GM19467 (cell line): Measurements from ENCODE around the gene ALKBH3.
A peak's percentile ranks its signal among the peaks of the same experiment; 100 is the strongest.

ENCODE experiments used
- ATAC-seq: cut with Tn5 transposase; IDR thresholded peaks from one replicate; pipeline ENCODE4 v1.9.1; 2021; ENCODE audit warnings: mild to moderate bottlenecking, moderate library complexity; ENCODE audit not compliant: unreplicated experiment

Gene ALKBH3

GRCh38 chr11:43880640-43881159 is at the start of gene ALKBH3:
Gene ALKBH3 (plus strand): TSS chr11:43880831. CDS start chr11:43882653, 1,822 bp downstream.
- peak; percentile 99 for ATAC-seq

- ATAC-seq: no peak
Observed at GRCh38 chr11:43830928-43831440, 49.6 kb upstream of the ALKBH3 start.

- no peak for ATAC-seq
Observed at GRCh38 chr11:43832536-43832935, 48.1 kb upstream of the ALKBH3 start.

GRCh38 chr11:43833657-43834073 is 47.0 kb upstream of the ALKBH3 start:
- ATAC-seq: no peak

GRCh38 chr11:43834286-43834685 is 46.3 kb upstream of the ALKBH3 start:
- ATAC-seq: no peak

GRCh38 chr11:43835104-43835503 is 45.5 kb upstream of the ALKBH3 start:
- no peak for ATAC-seq

- ATAC-seq: no peak
Observed at GRCh38 chr11:43837879-43838278, 42.8 kb upstream of the ALKBH3 start.

GRCh38 chr11:43842021-43842420 is 38.6 kb upstream of the ALKBH3 start:
- ATAC-seq: no peak

GRCh38 chr11:43845816-43846215 is 34.8 kb upstream of the ALKBH3 start:
- ATAC-seq: no peak

- peak; percentile 86 for ATAC-seq
Observed at GRCh38 chr11:43852057-43852636, 28.5 kb upstream of the ALKBH3 start.

- no peak for ATAC-seq
Observed at GRCh38 chr11:43853781-43854180, 26.9 kb upstream of the ALKBH3 start.

GRCh38 chr11:43856993-43857392 is 23.6 kb upstream of the ALKBH3 start:
- no peak for ATAC-seq

GRCh38 chr11:43861141-43861540 is 19.5 kb upstream of the ALKBH3 start:
- ATAC-seq: no peak

GRCh38 chr11:43866520-43866919 is 14.1 kb upstream of the ALKBH3 start:
- ATAC-seq: no peak

- no peak for ATAC-seq
Observed at GRCh38 chr11:43866969-43867368, 13.7 kb upstream of the ALKBH3 start.

GRCh38 chr11:43868852-43869567 is 11.6 kb upstream of the ALKBH3 start:
- ATAC-seq: peak; percentile 100

- no peak for ATAC-seq
Observed at GRCh38 chr11:43871051-43871450, 9.6 kb upstream of the ALKBH3 start.

GRCh38 chr11:43872995-43873394 is 7.6 kb upstream of the ALKBH3 start:
- ATAC-seq: no peak

- no peak for ATAC-seq
Observed at GRCh38 chr11:43874078-43874477, 6.6 kb upstream of the ALKBH3 start.

GRCh38 chr11:43874738-43875137 is 5.9 kb upstream of the ALKBH3 start:
- peak; percentile 75 for ATAC-seq

GRCh38 chr11:43879789-43880639 is 617 bp upstream of the ALKBH3 start:
- no peak for ATAC-seq
